H9 (cell line): ENCODE results near the gene H2BK1. TPM values are rescaled to one million over a fixed set of nuclear protein-coding genes. Genes with fewer than 3 reads are reported as not detected.

ENCODE experiments used
- DNase-seq: peaks from one replicate; pipeline ENCODE4 v3.0.0-alpha.2; 2017
- H2AFZ ChIP-seq: one replicate; pipeline ENCODE4 v1.6.1; 2013; ENCODE audit warnings: mild to moderate bottlenecking, low read length, control low read depth, moderate library complexity
- H2AK5ac ChIP-seq: 2 replicates; pipeline ENCODE4 v1.6.1; 2013; ENCODE audit warnings: low read length, control low read depth, mixed read lengths; ENCODE audit not compliant: insufficient read length
- H2BK120ac ChIP-seq: one replicate; pipeline ENCODE4 v1.6.1; 2013; ENCODE audit warnings: low read depth, mild to moderate bottlenecking, low read length, control low read depth, inconsistent platforms; ENCODE audit not compliant: poor library complexity, severe bottlenecking
- H2BK12ac ChIP-seq: 2 replicates; pipeline ENCODE4 v1.6.1; 2013; ENCODE audit warnings: low read length, control low read depth, mixed read lengths, low read depth; ENCODE audit not compliant: insufficient read length
- H2BK15ac ChIP-seq: 2 replicates; pipeline ENCODE4 v1.6.1; 2013; ENCODE audit warnings: low read depth, low read length, control low read depth
- H2BK20ac ChIP-seq: one replicate; pipeline ENCODE4 v1.6.1; 2013; ENCODE audit warnings: low read depth, mild to moderate bottlenecking, low read length, control low read depth, inconsistent platforms; ENCODE audit not compliant: poor library complexity, severe bottlenecking
- H2BK5ac ChIP-seq: 2 replicates; pipeline ENCODE4 v1.6.1; 2013; ENCODE audit warnings: low read length, control low read depth, mixed read lengths; ENCODE audit not compliant: insufficient read length
- H3K14ac ChIP-seq: 2 replicates; pipeline ENCODE4 v1.6.1; 2013; ENCODE audit warnings: low read length, control low read depth; ENCODE audit not compliant: insufficient read depth
- H3K18ac ChIP-seq: 2 replicates; pipeline ENCODE4 v1.6.1; 2013; ENCODE audit warnings: low read depth, mild to moderate bottlenecking, mixed read lengths, low read length, control low read depth; ENCODE audit not compliant: insufficient read length
- H3K23ac ChIP-seq: 2 replicates; pipeline ENCODE4 v1.6.1; 2013; ENCODE audit warnings: low read length, control low read depth, mixed read lengths, low read depth; ENCODE audit not compliant: insufficient read length
- H3K23me2 ChIP-seq: 2 replicates; pipeline ENCODE4 v1.6.1; 2013; ENCODE audit warnings: low read depth, mild to moderate bottlenecking, mixed read lengths, low read length, control low read depth; ENCODE audit not compliant: insufficient read length, poor library complexity, severe bottlenecking
- H3K27ac ChIP-seq: 2 replicates; pipeline ENCODE4 v1.5.1; 2013; ENCODE audit warnings: low read length, control low read depth, mixed read lengths, low read depth; ENCODE audit not compliant: insufficient read length
- H3K27me3 ChIP-seq: 2 replicates; pipeline ENCODE4 v1.6.1; 2013; ENCODE audit warnings: low read length, control low read depth, inconsistent platforms; ENCODE audit not compliant: insufficient read depth
- H3K4ac ChIP-seq: 2 replicates; pipeline ENCODE4 v1.6.1; 2013; ENCODE audit warnings: low read depth, mild to moderate bottlenecking, control low read depth, inconsistent platforms, low read length, moderate library complexity
- H3K4me1 ChIP-seq: 2 replicates; pipeline ENCODE4 v1.6.1; 2013; ENCODE audit warnings: low read length, control low read depth, inconsistent platforms; ENCODE audit not compliant: insufficient read depth
- H3K4me2 ChIP-seq: 2 replicates; pipeline ENCODE4 v1.6.1; 2013; ENCODE audit warnings: low read length, control low read depth, mixed read lengths; ENCODE audit not compliant: insufficient read length, insufficient read depth
- H3K56ac ChIP-seq: 2 replicates; pipeline ENCODE4 v1.6.1; 2013; ENCODE audit warnings: low read depth, mild to moderate bottlenecking, mixed read lengths, low read length, control low read depth; ENCODE audit not compliant: insufficient read length
- H3K79me1 ChIP-seq: 2 replicates; pipeline ENCODE4 v1.6.1; 2013; ENCODE audit warnings: low read depth, mild to moderate bottlenecking, moderate library complexity, low read length, control low read depth, inconsistent platforms; ENCODE audit not compliant: insufficient read depth, poor library complexity, severe bottlenecking
- H3K79me2 ChIP-seq: 2 replicates; pipeline ENCODE4 v1.6.1; 2013; ENCODE audit warnings: low read length, control low read depth, inconsistent platforms; ENCODE audit not compliant: insufficient read depth
- H3K9ac ChIP-seq: 2 replicates; pipeline ENCODE4 v1.6.1; 2013; ENCODE audit warnings: low read length, control low read depth, mixed read lengths; ENCODE audit not compliant: insufficient read length; ENCODE audit errors: extremely low read depth
- H3K9me3 ChIP-seq: one replicate; pipeline ENCODE4 v1.6.1; 2013; ENCODE audit warnings: low read depth, low read length, inconsistent platforms; ENCODE audit not compliant: control insufficient read depth
- H3T11ph ChIP-seq: one replicate; pipeline ENCODE4 v1.6.1; 2013; ENCODE audit warnings: mild to moderate bottlenecking, low read length, control low read depth, inconsistent platforms
- H4K20me1 ChIP-seq: one replicate; pipeline ENCODE4 v1.6.1; 2013; ENCODE audit not compliant: control insufficient read depth, insufficient read length, insufficient read depth
- H4K5ac ChIP-seq: 2 replicates; pipeline ENCODE4 v1.6.1; 2013; ENCODE audit warnings: low read depth, mild to moderate bottlenecking, mixed read lengths, low read length, control low read depth; ENCODE audit not compliant: insufficient read length
- H4K8ac ChIP-seq: replicated peaks from 2 replicates; pipeline ENCODE4 v1.6.1; 2013; ENCODE audit warnings: low read length, control low read depth, mixed read lengths, low read depth; ENCODE audit not compliant: insufficient read length
- H4K91ac ChIP-seq: 2 replicates; pipeline ENCODE4 v1.6.1; 2013; ENCODE audit warnings: low read depth, mild to moderate bottlenecking, moderate library complexity, mixed read lengths, low read length, control low read depth; ENCODE audit not compliant: insufficient read length
- H3K27ac Mint-ChIP-seq, 3 experiments: 2 replicates in 2 of 3; 3 replicates in 1 of 3; pipeline ENCODE4 v1.8.0; 2020 to 2021; ENCODE audit warnings: mixed read lengths in 3 of 3, mild to moderate bottlenecking in 1 of 3, moderate library complexity in 1 of 3
- H3K27me3 Mint-ChIP-seq: 2 replicates; pipeline ENCODE4 v1.8.0; 2021; ENCODE audit warnings: low read depth, mild to moderate bottlenecking, moderate library complexity, mixed read lengths
- H3K36me3 Mint-ChIP-seq, 3 experiments: 2 replicates in 2 of 3; 3 replicates in 1 of 3; pipeline ENCODE4 v1.8.0; 2020 to 2021; ENCODE audit warnings: low read depth in 3 of 3, mixed read lengths in 3 of 3; ENCODE audit not compliant: insufficient read depth in 1 of 3
- H3K4me1 Mint-ChIP-seq, 2 experiments: 2 replicates each; pipeline ENCODE4 v1.8.0; 2020; ENCODE audit warnings: mixed read lengths in 2 of 2
- H3K4me3 Mint-ChIP-seq, 2 experiments: 2 replicates in 1 of 2; 3 replicates in 1 of 2; pipeline ENCODE4 v1.8.0; 2020 to 2021; ENCODE audit warnings: mild to moderate bottlenecking in 2 of 2, mixed read lengths in 2 of 2, moderate library complexity in 1 of 2
- H3K9me3 Mint-ChIP-seq, 2 experiments: 2 replicates in 1 of 2; 3 replicates in 1 of 2; pipeline ENCODE4 v1.8.0; 2020; ENCODE audit warnings: mild to moderate bottlenecking in 2 of 2, mixed read lengths in 2 of 2, moderate library complexity in 1 of 2
- CTCF ChIP-seq: fragments of 200-600 bp; sonication (generic); conservative IDR thresholded peaks from 3 replicates; pipeline ENCODE4 v1.8.0; 2021; ENCODE audit warnings: antibody characterized with exemption, mild to moderate bottlenecking
- WGBS: extraction: QIAGEN DNeasy Blood & Tissue Kit; methylation state at CpG from one replicate; pipeline ENCODE4 v1.1.7; 2013; ENCODE audit warnings: missing lambda C conversion rate, low lambda C conversion rate, mixed read lengths; ENCODE audit not compliant: insufficient read length; ENCODE audit errors: extremely low coverage; 5-methylcytosine and 5-hydroxymethylcytosine counted together
- total RNA-seq: library from RNA; stranded (reverse); gene quantifications from 2 replicates; pipeline ENCODE4 v1.2.1, GENCODE V29; 2021

The H2BK1 gene
- total RNA-seq, 1 experiment from 2014 or later: not detected

- no peaks in the 10 kb centered on the region for H3K79me2 ChIP-seq
- H2BK15ac ChIP-seq: no peak overlapping the region
- H2BK120ac ChIP-seq: no peak overlapping the region
- no peak overlapping the region for H2BK5ac ChIP-seq
- H2BK12ac ChIP-seq: no peak overlapping the region
- no peak overlapping the region for H3K4me3 Mint-ChIP-seq
- no peak overlapping the region for H3K4me2 ChIP-seq
- H3K36me3 Mint-ChIP-seq: peaks cover 0 to 9% (median 0%) of the 10 kb centered on the region in 3 experiments; a peak in 3 of 7 replicates
- no peak overlapping the region for H4K8ac ChIP-seq
- H3K9ac ChIP-seq: no peak overlapping the region
- no peak overlapping the region for H3K14ac ChIP-seq
- H3K23me2 ChIP-seq: no peaks in the 10 kb centered on the region
- H3K27ac ChIP-seq: no peak overlapping the region
- H3K9me3 Mint-ChIP-seq: no peaks in the 10 kb centered on the region
- no CpG with 5 or more reads among the region's 9 CpGs for WGBS
- no peak overlapping the region for H2AFZ ChIP-seq
- H3K79me1 ChIP-seq: no peaks in the 10 kb centered on the region
- H3K4me1 ChIP-seq: peaks cover 5% of the 10 kb centered on the region; the same call in 1 of the 2 replicates
- no peaks in the 10 kb centered on the region for H3K27me3 ChIP-seq
- peaks cover 3% of the 10 kb centered on the region for H4K20me1 ChIP-seq
- H2AK5ac ChIP-seq: no peak overlapping the region
- H2BK20ac ChIP-seq: no peak overlapping the region
- H4K91ac ChIP-seq: no peak overlapping the region
- no peak overlapping the region for H3T11ph ChIP-seq
- H3K9me3 ChIP-seq: no peaks in the 10 kb centered on the region
- peaks cover 13 to 16% of the 10 kb centered on the region in 2 experiments for H3K4me1 Mint-ChIP-seq
- H3K4ac ChIP-seq: no peak overlapping the region
- TF ChIP-seq CTCF: no peak
- H3K23ac ChIP-seq: no peak overlapping the region
- H4K5ac ChIP-seq: no peak overlapping the region
- no peak for DNase-seq
- no peak overlapping the region for H3K56ac ChIP-seq
- H3K18ac ChIP-seq: no peak overlapping the region
- H3K27ac Mint-ChIP-seq: no peak overlapping the region
- peaks cover 43% of the 10 kb centered on the region for H3K27me3 Mint-ChIP-seq
Measured at GRCh38 chr7:151207315-151207714, 3.0 kb downstream of the H2BK1 start.
